Measurements from ENCODE around the gene STKLD1. TPM values are rescaled to one million over a fixed set of nuclear protein-coding genes. Genes with fewer than 3 reads are reported as not detected.
A peak's percentile ranks its signal among the peaks of the same experiment; 100 is the strongest.

The STKLD1 gene
- total RNA-seq, 2 experiments from 2014 or later, result 0.59 to 1.0 TPM

- intact Hi-C loops (cut with DNase I, micrococcal nuclease), result no loop called here
- Mint-ChIP-seq H3K9me3 (no peaks in the 10 kb centered on the region), H3K27ac (no peak overlapping the region), H3K4me3 (no peak overlapping the region), H3K4me1 (ENCODE audit: low read depth) (no peaks in the 10 kb centered on the region), H3K36me3 (ENCODE audit: low read depth) (no peaks in the 10 kb centered on the region), H3K27me3 (no peaks in the 10 kb centered on the region)
- TF ChIP-seq CTCF (IDR thresholded peaks at IDR 0.05), result no peak
- Histone ChIP-seq H3K36me3 (ENCODE audit: insufficient read depth, low read length) (no peaks in the 10 kb centered on the region), H3K27ac (ENCODE audit: low read depth in 1 of 2, low read length in 2 of 2) (no peak overlapping the region), H3K9me3 (ENCODE audit: control insufficient read depth in 1 of 2, insufficient read depth in 1 of 2, low read length in 2 of 2) (no peaks in the 10 kb centered on the region), H3K4me1 (ENCODE audit: insufficient read depth, low read length) (no peaks in the 10 kb centered on the region), H3K27me3 (ENCODE audit: control insufficient read depth in 1 of 2, insufficient read depth in 2 of 2, low read length in 2 of 2) (no peaks in the 10 kb centered on the region), H3K4me3 (ENCODE audit: low read length) (no peak overlapping the region)
- DNase-seq, result no peak
- POLR2A ChIA-PET, result interaction anchor here (0.7 kb wide), 1 partner anchor 278 kb away, joined by 3 read pairs; no protein-coding TSS in a partner anchor
- ATAC-seq (ENCODE audit: poor library complexity), result no peak
- CTCF ChIA-PET, result no interaction called here
These were observed 61.8 kb downstream of the STKLD1 start for GRCh38 chr9:133437753-133438531.

- CTCF ChIA-PET, result no interaction called here
These were observed 63.2 kb downstream of the STKLD1 start for GRCh38 chr9:133439337-133439736.

GRCh38 chr9:133440874-133441273 is 64.7 kb downstream of the STKLD1 start:
- no peaks in the 10 kb centered on the region for H3K36me3 Mint-ChIP-seq (ENCODE audit: low read depth)
- ChIA-PET CTCF (no interaction called here), POLR2A (no interaction called here)
- H3K4me3 Mint-ChIP-seq, result no peak overlapping the region
- no peak for TF ChIP-seq CTCF (IDR thresholded peaks at IDR 0.05)
- ATAC-seq (ENCODE audit: poor library complexity) (peak; percentile 76), DNase-seq (peak in 2 of 14 experiments; percentile 45 to 49)
- H3K4me1 Mint-ChIP-seq (ENCODE audit: low read depth), result no peaks in the 10 kb centered on the region
- no peak overlapping the region for H3K27ac Mint-ChIP-seq
- Histone ChIP-seq H3K27ac (ENCODE audit: low read depth in 1 of 2, low read length in 2 of 2) (no peak overlapping the region), H3K9me3 (ENCODE audit: control insufficient read depth in 1 of 2, insufficient read depth in 1 of 2, low read length in 2 of 2) (no peaks in the 10 kb centered on the region), H3K36me3 (ENCODE audit: insufficient read depth, low read length) (no peaks in the 10 kb centered on the region), H3K27me3 (ENCODE audit: control insufficient read depth in 1 of 2, insufficient read depth in 2 of 2, low read length in 2 of 2) (no peaks in the 10 kb centered on the region), H3K4me1 (ENCODE audit: insufficient read depth, low read length) (no peaks in the 10 kb centered on the region), H3K4me3 (ENCODE audit: low read length) (no peak overlapping the region)
- H3K9me3 Mint-ChIP-seq, result no peaks in the 10 kb centered on the region
- intact Hi-C loops (cut with DNase I, micrococcal nuclease), result no loop called here
- no peaks in the 10 kb centered on the region for H3K27me3 Mint-ChIP-seq

More at GRCh38 chr9:133439337-133439736, 63.2 kb downstream of the STKLD1 start:
- intact Hi-C loops (cut with DNase I, micrococcal nuclease), result no loop called here
- Mint-ChIP-seq H3K27me3 (no peaks in the 10 kb centered on the region), H3K27ac (no peak overlapping the region), H3K4me1 (ENCODE audit: low read depth) (no peaks in the 10 kb centered on the region), H3K36me3 (ENCODE audit: low read depth) (no peaks in the 10 kb centered on the region), H3K4me3 (no peak overlapping the region), H3K9me3 (no peaks in the 10 kb centered on the region)
- ATAC-seq (ENCODE audit: poor library complexity) (no peak), DNase-seq (no peak)
- H3K27me3 ChIP-seq (ENCODE audit: control insufficient read depth in 1 of 2, insufficient read depth in 2 of 2, low read length in 2 of 2), result no peaks in the 10 kb centered on the region
- no peaks in the 10 kb centered on the region for H3K4me1 ChIP-seq (ENCODE audit: insufficient read depth, low read length)
- POLR2A ChIA-PET, result no interaction called here
- H3K36me3 ChIP-seq (ENCODE audit: insufficient read depth, low read length), result no peaks in the 10 kb centered on the region
- TF ChIP-seq CTCF (IDR thresholded peaks at IDR 0.05), result no peak
- no peak overlapping the region for H3K27ac ChIP-seq (ENCODE audit: low read depth in 1 of 2, low read length in 2 of 2)
- no peaks in the 10 kb centered on the region for H3K9me3 ChIP-seq (ENCODE audit: control insufficient read depth in 1 of 2, insufficient read depth in 1 of 2, low read length in 2 of 2)
- H3K4me3 ChIP-seq (ENCODE audit: low read length), result no peak overlapping the region
